GM06990 (cell line): ENCODE data around the gene DMD.

Experiments used
- DNase-seq: peaks from one replicate; pipeline ENCODE4 v3.0.0-alpha.2; 2011; ENCODE audit not compliant: insufficient read length; ENCODE audit errors: extremely low read depth
- H3K27me3 ChIP-seq: replicated peaks from 2 replicates; pipeline ENCODE4 v1.6.0; 2011; ENCODE audit warnings: low read length; ENCODE audit not compliant: control insufficient read depth, insufficient read depth
- H3K36me3 ChIP-seq: 2 replicates; pipeline ENCODE4 v1.5.1; 2011; ENCODE audit warnings: low read length; ENCODE audit not compliant: control insufficient read depth, insufficient read depth
- H3K4me3 ChIP-seq: replicated peaks from 2 replicates; pipeline ENCODE4 v1.5.1; 2011; ENCODE audit warnings: low read depth, mild to moderate bottlenecking, control low read depth, low read length
- CTCF ChIP-seq: IDR thresholded peaks from 2 replicates; pipeline ENCODE4 v1.5.1; 2011; ENCODE audit warnings: low read length, control low read depth, mild to moderate bottlenecking, inconsistent platforms; ENCODE audit not compliant: insufficient read depth, poor library complexity, severe bottlenecking

DMD gene

GRCh38 chrX:31127716-31128115, 2083.6 kb downstream of the DMD start:
- no peak for DNase-seq
- H3K4me3 ChIP-seq, result no peak overlapping the region
- H3K36me3 ChIP-seq, result no peaks in the 10 kb centered on the region; the same call in 1 of the 2 replicates
- H3K27me3 ChIP-seq, result no peaks in the 10 kb centered on the region
- no peak for TF ChIP-seq CTCF

- no peak for TF ChIP-seq CTCF
- DNase-seq, result no peak
- no peaks in the 10 kb centered on the region for H3K36me3 ChIP-seq
- no peak overlapping the region for H3K4me3 ChIP-seq
- no peaks in the 10 kb centered on the region for H3K27me3 ChIP-seq
Measured at GRCh38 chrX:31126205-31126604, 2085.1 kb downstream of the DMD start.

- Histone ChIP-seq H3K4me3 (no peak overlapping the region), H3K27me3 (no peaks in the 10 kb centered on the region), H3K36me3 (no peaks in the 10 kb centered on the region)
- DNase-seq, result no peak
- no peak for TF ChIP-seq CTCF
Measured at GRCh38 chrX:31124536-31124935, 2086.8 kb downstream of the DMD start.

DNA sequence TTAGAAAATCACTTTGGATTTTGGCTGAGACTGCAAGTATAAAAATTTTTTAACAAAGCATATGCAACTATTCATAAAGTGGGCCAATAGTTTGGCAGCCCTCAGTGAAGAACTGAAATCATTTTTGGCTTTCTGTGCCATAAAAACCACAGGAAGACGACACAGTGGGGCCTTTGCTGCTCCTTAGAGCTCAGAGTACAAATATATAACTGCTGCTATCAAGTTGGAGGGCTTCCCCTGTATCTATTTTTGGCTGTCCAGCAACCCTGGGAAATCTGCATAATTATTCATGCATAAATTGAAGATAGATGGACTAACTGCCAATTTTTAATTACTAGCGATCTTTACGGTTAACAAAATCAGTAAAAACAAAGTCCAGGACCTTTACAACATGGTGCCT, 2088.0 kb downstream of the DMD start:
- Histone ChIP-seq H3K4me3 (no peak overlapping the region), H3K27me3 (no peaks in the 10 kb centered on the region), H3K36me3 (no peaks in the 10 kb centered on the region)
- DNase-seq, result no peak
- no peak for TF ChIP-seq CTCF

GRCh38 chrX:31117266-31117665, 2094.1 kb downstream of the DMD start:
- no peak overlapping the region for H3K4me3 ChIP-seq
- H3K27me3 ChIP-seq, result no peaks in the 10 kb centered on the region
- no peaks in the 10 kb centered on the region for H3K36me3 ChIP-seq
- TF ChIP-seq CTCF, result no peak
- DNase-seq, result no peak

- H3K36me3 ChIP-seq, result no peaks in the 10 kb centered on the region
- H3K4me3 ChIP-seq, result no peak overlapping the region
- no peaks in the 10 kb centered on the region for H3K27me3 ChIP-seq
- no peak for TF ChIP-seq CTCF
- DNase-seq, result no peak
Measured at GRCh38 chrX:31115398-31115797, 2096.0 kb downstream of the DMD start.
